H1 (cell line): ENCODE data around the gene MRPL54. TPM values are rescaled to one million over a fixed set of nuclear protein-coding genes. Genes with fewer than 3 reads are reported as not detected.

Experiments used
- CTCF ChIA-PET: fragments of 300-600 bp; sonication (Branson Sonifier 250); formaldehyde crosslinking; loops from one replicate; lab custom pipeline; 2021; ENCODE audit not compliant: partially characterized antibody; lab: Charles Lee
- POLR2A ChIA-PET: fragments of 300-600 bp; sonication (Branson Sonifier 250); formaldehyde crosslinking; loops from one replicate; lab custom pipeline; 2021; ENCODE audit warnings: inconsistent platforms; ENCODE audit not compliant: partially characterized antibody; lab: Charles Lee
- DNase-seq, 2 experiments: peaks; one replicate each; pipeline versions ENCODE4 v3.0.0 to v3.0.0-alpha.2; 2010 to 2022; ENCODE audit warnings: low spot score in 2 of 2, low read depth in 1 of 2, mixed read lengths in 1 of 2
- FAIRE-seq: peaks from 2 replicates; lab custom pipeline; 2011; peaks lifted over from hg19 to GRCh38; lab: Jason Lieb, UNC
- H2AFZ ChIP-seq: 2 replicates; pipeline ENCODE4 v1.8.1; 2012; ENCODE audit warnings: low read length, inconsistent platforms
- H2AK5ac ChIP-seq: 2 replicates; pipeline ENCODE4 v1.6.1; 2013; ENCODE audit warnings: low read depth, low read length
- H2BK120ac ChIP-seq: replicated peaks from 2 replicates; pipeline ENCODE3; 2013; ENCODE audit warnings: low read depth, low read length, inconsistent platforms
- H2BK12ac ChIP-seq: 2 replicates; pipeline ENCODE4 v1.6.1; 2013; ENCODE audit warnings: low read depth, low read length
- H2BK15ac ChIP-seq: 2 replicates; pipeline ENCODE4 v1.6.1; 2013; ENCODE audit warnings: low read length
- H2BK20ac ChIP-seq: 2 replicates; pipeline ENCODE4 v1.6.1; 2013; ENCODE audit warnings: low read length
- H2BK5ac ChIP-seq: 2 replicates; pipeline ENCODE4 v1.6.1; 2013; ENCODE audit warnings: low read depth, low read length
- H3K14ac ChIP-seq: 2 replicates; pipeline ENCODE4 v1.6.1; 2013; ENCODE audit warnings: inconsistent platforms; ENCODE audit not compliant: insufficient read length
- H3K18ac ChIP-seq: 2 replicates; pipeline ENCODE4 v1.6.1; 2013; ENCODE audit warnings: low read length; ENCODE audit errors: extremely low read depth
- H3K23ac ChIP-seq: 2 replicates; pipeline ENCODE4 v1.6.1; 2013; ENCODE audit warnings: inconsistent platforms; ENCODE audit not compliant: insufficient read length
- H3K23me2 ChIP-seq: 2 replicates; pipeline ENCODE4 v1.6.1; 2013; ENCODE audit warnings: low read depth, low read length
- H3K27ac ChIP-seq: 2 replicates; pipeline ENCODE4 v1.6.1; 2011; ENCODE audit warnings: low read depth, low read length, inconsistent platforms
- H3K27me3 ChIP-seq, 4 experiments: replicated peaks in 1 of 4; 1 replicate in 1 of 4; 2 replicates in 3 of 4; pipeline versions ENCODE4 v1.6.1 to v1.8.1; 2011 to 2013; ENCODE audit warnings: low read length in 3 of 4, mild to moderate bottlenecking in 3 of 4, inconsistent platforms in 2 of 4, mixed read lengths in 2 of 4, moderate library complexity in 1 of 4; ENCODE audit not compliant: control insufficient read depth in 3 of 4, insufficient read depth in 3 of 4; ENCODE audit errors: extremely low read depth in 1 of 4
- H3K36me3 ChIP-seq, 4 experiments: 2 replicates each; pipeline versions ENCODE4 v1.6.1 to v1.8.1; 2011 to 2013; ENCODE audit warnings: mild to moderate bottlenecking in 4 of 4, low read length in 3 of 4, moderate library complexity in 2 of 4, control low read depth in 1 of 4, inconsistent platforms in 1 of 4; ENCODE audit not compliant: insufficient read depth in 4 of 4, control insufficient read depth in 2 of 4
- H3K4ac ChIP-seq: replicated peaks from 2 replicates; pipeline ENCODE3; 2013; ENCODE audit warnings: low read length, low read depth, mixed read lengths, inconsistent platforms; ENCODE audit not compliant: insufficient read length
- H3K4me1 ChIP-seq, 4 experiments: replicated peaks in 1 of 4; 1 replicate in 1 of 4; 2 replicates in 3 of 4; pipeline versions ENCODE4 v1.6.1 to v1.8.1; 2011 to 2013; ENCODE audit warnings: low read length in 3 of 4, inconsistent platforms in 2 of 4, mixed read lengths in 1 of 4; ENCODE audit not compliant: insufficient read depth in 4 of 4, control insufficient read depth in 3 of 4
- H3K4me2 ChIP-seq, 2 experiments: 2 replicates each; pipeline versions ENCODE4 v1.6.1 to v1.8.1; 2011 to 2013; ENCODE audit warnings: low read depth in 2 of 2, low read length in 2 of 2, control low read depth in 1 of 2, inconsistent platforms in 1 of 2, mild to moderate bottlenecking in 1 of 2; ENCODE audit not compliant: insufficient read depth in 1 of 2
- H3K4me3 ChIP-seq, 4 experiments: fragments of 200-600, 300-600 bp in 1 of 4; sonication (generic), shearing (Covaris generic), sonication (Bioruptor Twin) in 1 of 4; 2 replicates each; pipeline versions ENCODE4 v1.5.1 to v1.8.1; 2011 to 2016; ENCODE audit warnings: low read length in 4 of 4, low read depth in 3 of 4, control low read depth in 2 of 4, inconsistent platforms in 2 of 4, mild to moderate bottlenecking in 2 of 4, mixed read lengths in 1 of 4, moderate library complexity in 1 of 4; ENCODE audit not compliant: insufficient read depth in 2 of 4; ENCODE audit errors: extremely low read depth in 1 of 4
- H3K56ac ChIP-seq: replicated peaks from 2 replicates; pipeline ENCODE3; 2013; ENCODE audit warnings: low read depth, mild to moderate bottlenecking, mixed read lengths, low read length, inconsistent platforms; ENCODE audit not compliant: insufficient read length
- H3K79me1 ChIP-seq: 2 replicates; pipeline ENCODE4 v1.6.1; 2013; ENCODE audit warnings: low read depth, low read length, control low read depth
- H3K79me2 ChIP-seq, 2 experiments: 2 replicates each; pipeline versions ENCODE4 v1.6.1 to v1.8.1; 2012 to 2013; ENCODE audit warnings: low read length in 2 of 2, mild to moderate bottlenecking in 2 of 2, inconsistent platforms in 1 of 2; ENCODE audit not compliant: insufficient read depth in 2 of 2, control insufficient read depth in 1 of 2
- H3K9ac ChIP-seq, 4 experiments: replicated peaks in 1 of 4; 1 replicate in 1 of 4; 2 replicates in 3 of 4; pipeline versions ENCODE4 v1.6.1 to v1.8.1; 2011 to 2013; ENCODE audit warnings: low read depth in 3 of 4, low read length in 3 of 4, control low read depth in 2 of 4, mild to moderate bottlenecking in 2 of 4, moderate library complexity in 2 of 4, inconsistent platforms in 1 of 4; ENCODE audit errors: extremely low read depth in 1 of 4
- H3K9me3 ChIP-seq, 2 experiments: 2 replicates each; pipeline versions ENCODE4 v1.6.1 to v1.8.1; 2012 to 2013; ENCODE audit warnings: mild to moderate bottlenecking in 2 of 2, moderate library complexity in 2 of 2, control low read depth in 1 of 2, inconsistent platforms in 1 of 2, low read depth in 1 of 2, low read length in 1 of 2, mixed read lengths in 1 of 2; ENCODE audit not compliant: insufficient read depth in 2 of 2
- H4K20me1 ChIP-seq, 2 experiments: replicated peaks in 1 of 2; 2 replicates each; pipeline versions ENCODE3 to v1.8.1; 2011 to 2013; ENCODE audit warnings: inconsistent platforms in 2 of 2, low read length in 2 of 2, mild to moderate bottlenecking in 1 of 2; ENCODE audit not compliant: insufficient read depth in 2 of 2, control insufficient read depth in 1 of 2
- H4K5ac ChIP-seq: 2 replicates; pipeline ENCODE4 v1.6.1; 2013; ENCODE audit warnings: low read length, low read depth, mixed read lengths, inconsistent platforms; ENCODE audit not compliant: insufficient read length
- H4K8ac ChIP-seq: 2 replicates; pipeline ENCODE4 v1.8.0; 2013; ENCODE audit warnings: mild to moderate bottlenecking, moderate library complexity, low read length, inconsistent platforms; ENCODE audit not compliant: insufficient read depth; ENCODE audit errors: extremely low read depth
- H4K91ac ChIP-seq: replicated peaks from 2 replicates; pipeline ENCODE3; 2013; ENCODE audit warnings: low read length, mixed read lengths, inconsistent platforms; ENCODE audit not compliant: insufficient read length
- BRCA1 ChIP-seq: IDR thresholded peaks from 2 replicates; pipeline ENCODE4 v1.6.1; 2012; ENCODE audit warnings: low read depth, low read length, improper control_type of control experiment
- PHF8 ChIP-seq: fragments of 200-600 bp; sonication (generic); conservative IDR thresholded peaks from 2 replicates; pipeline ENCODE4 v1.7.1; 2012; ENCODE audit warnings: low read depth, mild to moderate bottlenecking, inconsistent platforms, low read length, moderate library complexity
- WGBS, 2 experiments: shearing (Covaris generic) in 1 of 2; methylation state at CpG; one replicate each; pipeline versions ENCODE4 v1.1.6 to v1.1.7; 2013 to 2015; ENCODE audit warnings: low lambda C conversion rate in 2 of 2, mixed read lengths in 2 of 2, inconsistent platforms in 1 of 2, low coverage in 1 of 2, missing lambda C conversion rate in 1 of 2; ENCODE audit not compliant: insufficient replicate concordance in 2 of 2, insufficient coverage in 1 of 2, insufficient read length in 1 of 2; ENCODE audit errors: extremely low coverage in 1 of 2, missing lambda C conversion rate in 1 of 2; 5-methylcytosine and 5-hydroxymethylcytosine counted together
- polyA plus RNA-seq, 7 experiments: library from polyadenylated mRNA; depleted of rRNA in 3 of 7; stranded (reverse) in 5 of 7; unstranded in 2 of 7; fragments of >200 nt in 5 of 7; fragments of 200-250 nt in 2 of 7; gene quantifications; 1 replicate in 5 of 7; 2 replicates in 1 of 7; 4 replicates in 1 of 7; pipeline versions ENCODE4 v1.2.1 to v1.2.3, GENCODE V29; 2011 to 2013; ENCODE audit warnings: missing spikeins in 2 of 7, mixed read lengths in 2 of 7
- total RNA-seq: library from RNA; stranded (reverse); fragmentation: NEBNext Ultra II Directional; extraction: Animal tissue kit (Norgen Biotek cat#: 25700); gene quantifications from 2 replicates; pipeline ENCODE4 v1.2.1, GENCODE V29; 2021

MRPL54 gene
- total and polyA plus RNA-seq, 2 of the 8 experiments (the other 6 are each of a cell fraction or from before 2014, with no cell fraction given): 63.8 to 72.8 TPM

- H4K5ac ChIP-seq: no peak overlapping the region
- CTCF ChIA-PET: interaction anchor here (1.6 to 1.7 kb wide), 2 partner anchors 20 to 46 kb away, joined by 5 to 7 read pairs; no protein-coding TSS in a partner anchor
Observed at GRCh38 chr19:3775831-3776230, 13.3 kb downstream of the MRPL54 start.

More at GRCh38 chr19:3775831-3776230, 13.3 kb downstream of the MRPL54 start:
- no peak overlapping the region for H3K18ac ChIP-seq
- H2BK120ac ChIP-seq: no peak overlapping the region
- H2BK12ac ChIP-seq: no peak overlapping the region
- no peak overlapping the region for H2BK5ac ChIP-seq
- DNase-seq (no peak), FAIRE-seq (no peak)
- no peaks in the 10 kb centered on the region for H3K36me3 ChIP-seq
- H4K8ac ChIP-seq: no peak overlapping the region
- no peak overlapping the region for H3K4me2 ChIP-seq
- TF ChIP-seq PHF8: no peak
- no peak for TF ChIP-seq BRCA1
- H4K91ac ChIP-seq: no peak overlapping the region
- H3K4me3 ChIP-seq: no peak overlapping the region
- H2AK5ac ChIP-seq: no peak overlapping the region
- 97% methylated on average over 5 of the region's 5 CpGs; no CpG with 5 or more reads in 1 of the 2 experiments for WGBS, 2 experiments
- H2BK20ac ChIP-seq: no peak overlapping the region
- no peak overlapping the region for H3K27ac ChIP-seq
- POLR2A ChIA-PET: interaction anchor here (1.7 to 2.3 kb wide), 2 partner anchors 13 to 209 kb away, joined by 6 to 14 read pairs; partner anchors contain the start of genes EEF2 and MRPL54
- no peaks in the 10 kb centered on the region for H3K27me3 ChIP-seq
- peaks cover 2 to 3% of the 10 kb centered on the region in 2 experiments; a peak in 1 of 4 replicates for H3K9me3 ChIP-seq
- H3K23me2 ChIP-seq: peaks cover 6% of the 10 kb centered on the region; the same call in 1 of the 2 replicates
- no peak overlapping the region for H3K4ac ChIP-seq
- no peaks in the 10 kb centered on the region for H3K79me1 ChIP-seq
- H3K14ac ChIP-seq: no peak overlapping the region
- H3K56ac ChIP-seq: no peak overlapping the region
- no peaks in the 10 kb centered on the region for H3K79me2 ChIP-seq
- H3K9ac ChIP-seq: no peak overlapping the region
- H2AFZ ChIP-seq: no peak overlapping the region
- H3K23ac ChIP-seq: no peak overlapping the region
- peaks cover 0 to 7% (median 1%) of the 10 kb centered on the region in 4 experiments; a peak in 2 of 7 replicates for H3K4me1 ChIP-seq
- no peak overlapping the region for H2BK15ac ChIP-seq
- H4K20me1 ChIP-seq: peaks cover 0 to 3% of the 10 kb centered on the region in 2 experiments
